DOHH2 (cell line): ENCODE measurements around the gene THSD7A.

Experiments
- H3F3A ChIP-seq: fragments of 200-600 bp; sonication (generic), shearing (Covaris generic); 2 replicates; pipeline ENCODE4 v1.6.0; 2016; ENCODE audit warnings: antibody characterized with exemption, mild to moderate bottlenecking; ENCODE audit not compliant: control insufficient read depth, insufficient read depth
- H3K27ac ChIP-seq: fragments of 200-600 bp; sonication (generic); 2 replicates; pipeline ENCODE4 v1.5.1; 2014; ENCODE audit warnings: low read depth, mild to moderate bottlenecking, low read length, moderate library complexity
- H3K27me3 ChIP-seq: fragments of 200-600 bp; sonication (generic); 2 replicates; pipeline ENCODE4 v1.6.1; 2014; ENCODE audit warnings: mild to moderate bottlenecking, low read length, mixed read lengths; ENCODE audit not compliant: control insufficient read depth
- H3K36me3 ChIP-seq: fragments of 200-600 bp; sonication (generic); 2 replicates; pipeline ENCODE4 v1.6.1; 2014; ENCODE audit warnings: mild to moderate bottlenecking, low read length, moderate library complexity, mixed read lengths; ENCODE audit not compliant: control insufficient read depth
- H3K4me1 ChIP-seq: fragments of 200-600 bp; sonication (generic); 2 replicates; pipeline ENCODE4 v1.6.1; 2014; ENCODE audit warnings: mild to moderate bottlenecking, low read length, mixed read lengths; ENCODE audit not compliant: control insufficient read depth
- H3K4me2 ChIP-seq: fragments of 200-600 bp; sonication (generic); 2 replicates; pipeline ENCODE4 v1.6.0; 2014; ENCODE audit warnings: mild to moderate bottlenecking, low read length, moderate library complexity
- H3K4me3 ChIP-seq: fragments of 200-600 bp; sonication (generic); 2 replicates; pipeline ENCODE4 v1.5.1; 2014; ENCODE audit warnings: mild to moderate bottlenecking, low read length, mixed read lengths
- H3K79me2 ChIP-seq: fragments of 200-600 bp; sonication (generic); 2 replicates; pipeline ENCODE4 v1.6.1; 2014; ENCODE audit warnings: mild to moderate bottlenecking, low read length, mixed read lengths; ENCODE audit not compliant: control insufficient read depth
- H3K9me2 ChIP-seq: fragments of 200-600 bp; sonication (generic); replicated peaks from 2 replicates; pipeline ENCODE4 v1.6.1; 2014; ENCODE audit warnings: mild to moderate bottlenecking, low read length, mixed read lengths; ENCODE audit not compliant: control insufficient read depth
- H3K9me3 ChIP-seq: fragments of 200-600 bp; sonication (generic); 2 replicates; pipeline ENCODE4 v1.6.1; 2014; ENCODE audit warnings: antibody characterized with exemption, low read length, mixed read lengths; ENCODE audit not compliant: control insufficient read depth, insufficient read depth
- H4K20me1 ChIP-seq: fragments of 200-600 bp; sonication (generic); 2 replicates; pipeline ENCODE4 v1.6.0; 2014; ENCODE audit warnings: low read depth, mild to moderate bottlenecking, antibody characterized with exemption, low read length, moderate library complexity; ENCODE audit not compliant: control insufficient read depth, insufficient read depth
- CTCF ChIP-seq: fragments of 200-600 bp; sonication (generic); IDR thresholded peaks from one replicate; pipeline ENCODE4 v1.5.1; 2014; ENCODE audit warnings: antibody characterized with exemption, mild to moderate bottlenecking, low read depth, low read length; ENCODE audit not compliant: poor library complexity, severe bottlenecking
- EZH2phosphoT487 ChIP-seq: fragments of 200-600 bp; sonication (generic); IDR thresholded peaks from 2 replicates; pipeline ENCODE4 v1.6.1; 2017; ENCODE audit warnings: borderline replicate concordance, mild to moderate bottlenecking, antibody characterized with exemption, low read length, moderate library complexity, mixed read lengths

Gene THSD7A

GRCh38 chr7:11335947-11336346 lies 496.1 kb downstream of the THSD7A start:
- Histone ChIP-seq H3K27me3 (no peaks in the 10 kb centered on the region), H3F3A (peaks cover 4% of the 10 kb centered on the region), H3K4me1 (peaks cover 32% of the 10 kb centered on the region), H3K79me2 (no peaks in the 10 kb centered on the region), H3K27ac (no peak overlapping the region), H3K36me3 (peaks cover 16% of the 10 kb centered on the region), H3K9me2 (no peaks in the 10 kb centered on the region), H3K4me3 (no peak overlapping the region), H3K4me2 (no peak overlapping the region), H4K20me1 (no peaks in the 10 kb centered on the region), H3K9me3 (peaks cover 11% of the 10 kb centered on the region; the same call in 1 of the 2 replicates)
- no peak for TF ChIP-seq CTCF
- no peak for TF ChIP-seq EZH2phosphoT487

DNA sequence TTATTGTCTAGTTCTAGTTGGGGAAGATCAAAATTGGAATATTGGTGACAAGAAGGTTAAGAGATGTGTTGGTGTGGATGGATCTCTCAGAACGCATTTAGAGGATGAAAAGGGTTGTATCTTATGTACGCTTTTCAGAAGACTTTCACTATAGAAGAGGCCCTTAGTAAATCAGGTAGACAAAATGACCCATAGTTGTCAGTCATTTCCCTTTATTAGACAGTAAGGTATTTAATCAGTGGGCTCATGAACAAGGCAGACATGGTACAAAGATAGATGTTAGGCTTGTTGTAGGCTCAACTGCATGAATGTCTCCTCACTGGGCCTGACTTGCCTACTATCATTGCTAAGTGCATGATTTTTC lies 499.2 kb downstream of the THSD7A start:
- TF ChIP-seq EZH2phosphoT487 (no peak), CTCF (no peak)

GRCh38 chr7:11332186-11332864 lies 499.7 kb downstream of the THSD7A start:
- Histone ChIP-seq H3K27me3 (no peaks in the 10 kb centered on the region), H3K4me3 (no peak overlapping the region), H4K20me1 (no peaks in the 10 kb centered on the region), H3K4me2 (peak overlapping the region; percentile 55), H3F3A (peaks cover 7% of the 10 kb centered on the region), H3K9me3 (peaks cover 11% of the 10 kb centered on the region; the same call in 1 of the 2 replicates), H3K79me2 (no peaks in the 10 kb centered on the region), H3K9me2 (no peaks in the 10 kb centered on the region), H3K27ac (peak overlapping the region; percentile 86), H3K36me3 (peaks cover 16% of the 10 kb centered on the region), H3K4me1 (peaks cover 57% of the 10 kb centered on the region)
- TF ChIP-seq EZH2phosphoT487: no peak
- TF ChIP-seq CTCF: no peak

More for the DNA sequence above, 499.2 kb downstream of the THSD7A start:
- H3K4me3 ChIP-seq: no peak overlapping the region
- H3K27ac ChIP-seq: peak overlapping the region; percentile 86; the same call in 1 of the 2 replicates
- peaks cover 16% of the 10 kb centered on the region for H3K36me3 ChIP-seq
- H3K4me2 ChIP-seq: no peak overlapping the region
- no peaks in the 10 kb centered on the region for H4K20me1 ChIP-seq
- no peaks in the 10 kb centered on the region for H3K9me2 ChIP-seq
- H3K4me1 ChIP-seq: peaks cover 52% of the 10 kb centered on the region
- H3K27me3 ChIP-seq: no peaks in the 10 kb centered on the region
- peaks cover 11% of the 10 kb centered on the region; the same call in 1 of the 2 replicates for H3K9me3 ChIP-seq
- peaks cover 7% of the 10 kb centered on the region for H3F3A ChIP-seq
- no peaks in the 10 kb centered on the region for H3K79me2 ChIP-seq
